HepG2 (cell line): ENCODE data around the gene HDDC3. TPM values are rescaled to one million over a fixed set of nuclear protein-coding genes. Genes with fewer than 3 reads are reported as not detected.
A peak's percentile ranks its signal among the peaks of the same experiment; 100 is the strongest.

ENCODE experiments used
- E2F5 ChIP-seq: sonication (generic); formaldehyde crosslinking; conservative IDR thresholded peaks from 2 replicates; pipeline ENCODE4 v1.4.0; 2020; ENCODE audit warnings: missing genetic modification reagents
- EED ChIP-seq: sonication (generic); formaldehyde crosslinking; IDR thresholded peaks from 2 replicates; pipeline ENCODE4 v1.5.0; 2020; ENCODE audit warnings: mild to moderate bottlenecking, missing genetic modification reagents
- EHMT2 ChIP-seq: fragments of 200-600 bp; sonication (generic); IDR thresholded peaks from 2 replicates; pipeline ENCODE4 v1.7.0; 2017; ENCODE audit warnings: antibody characterized with exemption, low read depth, low read length, borderline replicate concordance
- ELF3 ChIP-seq: IDR thresholded peaks from 2 replicates; pipeline ENCODE4 v1.6.1; 2016; ENCODE audit warnings: missing genetic modification reagents, missing compliant biosample characterization
- FOSL2 ChIP-seq: sonication (generic); formaldehyde crosslinking; IDR thresholded peaks from 2 replicates; pipeline ENCODE4 v1.4.0; 2020; ENCODE audit warnings: missing genetic modification reagents
- GABPA ChIP-seq, 2 experiments: IDR thresholded peaks; 2 replicates each; pipeline ENCODE4 v1.6.1; 2011 to 2016; ENCODE audit warnings: low read depth in 2 of 2, low read length in 1 of 2, missing biosample characterization in 1 of 2, missing genetic modification characterization in 1 of 2
- HMG20A ChIP-seq: IDR thresholded peaks from 2 replicates; pipeline ENCODE4 v1.6.1; 2016; ENCODE audit warnings: borderline replicate concordance
- KAT8 ChIP-seq: IDR thresholded peaks from 2 replicates; pipeline ENCODE4 v1.6.1; 2016; ENCODE audit warnings: missing genetic modification reagents, missing compliant biosample characterization
- NCOA5 ChIP-seq: sonication (generic); formaldehyde crosslinking; IDR thresholded peaks from 2 replicates; pipeline ENCODE4 v1.4.0; 2020; ENCODE audit warnings: missing genetic modification reagents
- NFKB2 ChIP-seq: sonication (generic); formaldehyde crosslinking; IDR thresholded peaks from 2 replicates; pipeline ENCODE4 v1.4.0; 2020; ENCODE audit warnings: missing genetic modification reagents, borderline replicate concordance
- POGZ ChIP-seq: sonication (generic); formaldehyde crosslinking; IDR thresholded peaks from 2 replicates; pipeline ENCODE4 v1.4.0; 2020; ENCODE audit warnings: mild to moderate bottlenecking, missing genetic modification reagents
- REL ChIP-seq: sonication (generic); formaldehyde crosslinking; conservative IDR thresholded peaks from 2 replicates; pipeline ENCODE4 v1.8.0; 2022; ENCODE audit warnings: mild to moderate bottlenecking, missing genetic modification reagents, moderate library complexity
- RXRB ChIP-seq: IDR thresholded peaks from 2 replicates; pipeline ENCODE4 v1.6.1; 2016; ENCODE audit warnings: borderline replicate concordance, missing genetic modification reagents, missing compliant biosample characterization
- SAFB2 ChIP-seq: sonication (generic); formaldehyde crosslinking; IDR thresholded peaks from 2 replicates; pipeline ENCODE4 v1.5.1; 2020; ENCODE audit warnings: missing genetic modification reagents, low read depth, mild to moderate bottlenecking, borderline replicate concordance
- SP140L ChIP-seq: sonication (generic); formaldehyde crosslinking; IDR thresholded peaks from 2 replicates; pipeline ENCODE4 v1.4.0; 2020; ENCODE audit warnings: missing genetic modification reagents, borderline replicate concordance
- THAP11 ChIP-seq: IDR thresholded peaks from 2 replicates; pipeline ENCODE4 v1.6.1; 2016; ENCODE audit warnings: missing biosample characterization, missing genetic modification reagents
- ZBTB20 ChIP-seq: sonication (generic); formaldehyde crosslinking; IDR thresholded peaks from 2 replicates; pipeline ENCODE4 v1.8.1; 2023; ENCODE audit warnings: missing genetic modification reagents, low read depth, mild to moderate bottlenecking, borderline replicate concordance
- ZNF142 ChIP-seq: sonication (generic); formaldehyde crosslinking; IDR thresholded peaks from 2 replicates; pipeline ENCODE4 v1.4.0; 2020; ENCODE audit warnings: missing genetic modification reagents
- ZNF143 ChIP-seq: sonication (generic); formaldehyde crosslinking; IDR thresholded peaks from 2 replicates; pipeline ENCODE4 v1.4.0; 2020; ENCODE audit warnings: missing genetic modification reagents
- ZNF264 ChIP-seq: sonication (generic); formaldehyde crosslinking; IDR thresholded peaks from 2 replicates; pipeline ENCODE4 v1.4.0; 2020; ENCODE audit warnings: missing genetic modification reagents
- ZNF333 ChIP-seq: sonication (generic); formaldehyde crosslinking; IDR thresholded peaks from 2 replicates; pipeline ENCODE4 v1.4.0; 2020; ENCODE audit warnings: mild to moderate bottlenecking, missing genetic modification reagents, borderline replicate concordance
- ZNF354B ChIP-seq: sonication (generic); formaldehyde crosslinking; IDR thresholded peaks from 2 replicates; pipeline ENCODE4 v1.8.0; 2022; ENCODE audit warnings: mild to moderate bottlenecking, missing genetic modification reagents
- ZNF605 ChIP-seq: sonication (generic); formaldehyde crosslinking; IDR thresholded peaks from 2 replicates; pipeline ENCODE4 v1.8.0; 2022; ENCODE audit warnings: mild to moderate bottlenecking, missing genetic modification reagents
- ZNF709 ChIP-seq: sonication (generic); formaldehyde crosslinking; IDR thresholded peaks from 2 replicates; pipeline ENCODE4 v1.5.0; 2020; ENCODE audit warnings: mild to moderate bottlenecking, missing genetic modification reagents
- polyA plus RNA-seq, 8 experiments: library from polyadenylated mRNA; depleted of rRNA in 3 of 8; stranded (reverse) in 7 of 8; unstranded in 1 of 8; fragments of >200 nt; fragmentation: Illumina TruSeq in 4 of 8; extraction: Trizol in 4 of 8; gene quantifications; 2 replicates each; pipeline versions ENCODE4 v1.2.1 to v1.2.3, GENCODE V29; 2011 to 2016; ENCODE audit warnings: low read depth in 4 of 8, missing spikeins in 1 of 8, mixed read lengths in 1 of 8; ENCODE audit not compliant: insufficient read depth in 1 of 8
- total RNA-seq, 5 experiments: library from RNA; depleted of rRNA; stranded (reverse); fragments of >200 nt; fragmentation: Illumina TruSeq; extraction: Trizol; gene quantifications; 2 replicates each; pipeline ENCODE4 v1.2.3, GENCODE V29; 2016; ENCODE audit warnings: low read depth in 1 of 5

HDDC3 gene
- total and polyA plus RNA-seq, 2 of the 13 experiments (the other 11 are each of a cell fraction or from before 2014, with no cell fraction given), result 18.7 to 28.3 TPM

GRCh38 chr15:90954712-90955623 lies 22.6 kb upstream of the HDDC3 start, which contains the start of gene RCCD1 (continued):
- no peak for TF ChIP-seq FOSL2 (CRISPR knock-in tag)
- peak; percentile 68 for TF ChIP-seq ZNF264 (CRISPR knock-in tag)
- 0 out of 2 replicates have a peak, but pooled peaks have one; percentile 8 for TF ChIP-seq GABPA (IDR thresholded peaks at IDR 0.05; ENCODE audit: low read depth, low read length)
- TF ChIP-seq GABPA (CRISPR knock-in tag; IDR thresholded peaks at IDR 0.05; ENCODE audit: low read depth), result peak; percentile 61
- TF ChIP-seq E2F5 (CRISPR knock-in tag), result peak; percentile 97
- TF ChIP-seq ZBTB20 (CRISPR knock-in tag), result peak; percentile 80; the same call in 1 of the 2 replicates
- TF ChIP-seq THAP11 (CRISPR knock-in tag), result peak; percentile 45; the same call in 1 of the 2 replicates
- peak; percentile 87; the same call in 1 of the 2 replicates for TF ChIP-seq NFKB2 (CRISPR knock-in tag)
- TF ChIP-seq SAFB2, result no peak
- peak; percentile 36; the same call in 1 of the 2 replicates for TF ChIP-seq RXRB
- TF ChIP-seq KAT8, result peak; percentile 74
- peak; percentile 62; the same call in 1 of the 2 replicates for TF ChIP-seq ZNF709 (CRISPR knock-in tag)
- TF ChIP-seq ELF3 (CRISPR knock-in tag), result peak; percentile 48; the same call in 1 of the 2 replicates
- TF ChIP-seq HMG20A (CRISPR knock-in tag), result no peak; the same call in 1 of the 2 replicates
- peak; percentile 89 for TF ChIP-seq ZNF605 (CRISPR knock-in tag)
- TF ChIP-seq ZNF354B (CRISPR knock-in tag), result peak; percentile 74; the same call in 1 of the 2 replicates
- no peak for TF ChIP-seq ZNF333
- TF ChIP-seq ZNF142, result 0 out of 2 replicates have a peak, but pooled peaks have one; percentile 51
- no peak for TF ChIP-seq EHMT2
- no peak for TF ChIP-seq EED
- TF ChIP-seq NCOA5 (CRISPR knock-in tag), result no peak
- TF ChIP-seq REL (CRISPR knock-in tag), result no peak
- no peak for TF ChIP-seq SP140L
- no peak for TF ChIP-seq ZNF143 (CRISPR knock-in tag)
- no peak for TF ChIP-seq POGZ (CRISPR knock-in tag)
